WTC11 (cell line): ENCODE results near the gene RAX2. TPM values are rescaled to one million over a fixed set of nuclear protein-coding genes. Genes with fewer than 3 reads are reported as not detected.
A peak's percentile ranks its signal among the peaks of the same experiment; 100 is the strongest.

Experiments
- ATAC-seq: fragments of 200-7000 bp; cut with Tn5 transposase; 2 replicates; pipeline ENCODE4 v1.10.0; 2021; ENCODE audit warnings: mild to moderate bottlenecking, moderate library complexity
- CTCF ChIA-PET: fragments of 300-600 bp; sonication (Branson Sonifier 250); formaldehyde crosslinking; loops from one replicate; lab custom pipeline; 2021; ENCODE audit warnings: antibody characterized with exemption; lab: Charles Lee
- POLR2A ChIA-PET: fragments of 350-600 bp; sonication (Branson Sonifier 250); formaldehyde crosslinking; loops from one replicate; lab custom pipeline; 2021; ENCODE audit warnings: antibody characterized with exemption; lab: Charles Lee
- DNase-seq: peaks from one replicate; pipeline ENCODE4 v3.0.0; 2021; ENCODE audit warnings: low spot score
- H3K27ac Mint-ChIP-seq: 2 replicates; pipeline ENCODE4 v1.8.0; 2021; ENCODE audit warnings: mixed read lengths
- H3K27me3 Mint-ChIP-seq: 2 replicates; pipeline ENCODE4 v1.8.0; 2021; ENCODE audit warnings: low read depth, mild to moderate bottlenecking, moderate library complexity, mixed read lengths
- H3K36me3 Mint-ChIP-seq: 2 replicates; pipeline ENCODE4 v1.8.0; 2021; ENCODE audit warnings: mixed read lengths
- H3K4me1 Mint-ChIP-seq: 2 replicates; pipeline ENCODE4 v1.8.0; 2022; ENCODE audit warnings: mixed read lengths
- H3K4me3 Mint-ChIP-seq: 2 replicates; pipeline ENCODE4 v1.8.0; 2021; ENCODE audit warnings: mild to moderate bottlenecking, moderate library complexity, mixed read lengths
- H3K9me3 Mint-ChIP-seq: 2 replicates; pipeline ENCODE4 v1.8.0; 2021; ENCODE audit warnings: mixed read lengths
- AFF4 ChIP-seq: sonication (generic); formaldehyde crosslinking; IDR thresholded peaks from 2 replicates; pipeline ENCODE4 v1.8.1; 2023; ENCODE audit warnings: mild to moderate bottlenecking, missing genetic modification reagents, borderline replicate concordance
- AR ChIP-seq: fragments of 250-450 bp; sonication (Bioruptor Pico); IDR thresholded peaks from 2 replicates; pipeline ENCODE4 v1.9.0; 2021; ENCODE audit warnings: mild to moderate bottlenecking
- ARID4B ChIP-seq: sonication (generic); formaldehyde crosslinking; IDR thresholded peaks from 2 replicates; pipeline ENCODE4 v1.8.0; 2023; ENCODE audit warnings: missing genetic modification reagents, mild to moderate bottlenecking, borderline replicate concordance
- CDX4 ChIP-seq: fragments of 250-450 bp; sonication (Bioruptor Pico); IDR thresholded peaks from 2 replicates; pipeline ENCODE4 v1.9.0; 2021; ENCODE audit warnings: moderate library complexity, mild to moderate bottlenecking, inconsistent platforms, borderline replicate concordance
- GTF2I ChIP-seq: fragments of 250-450 bp; sonication (Bioruptor Pico); conservative IDR thresholded peaks from 2 replicates; pipeline ENCODE4 v1.4.0; 2021; ENCODE audit warnings: mild to moderate bottlenecking
- NR3C1 ChIP-seq: sonication (generic); formaldehyde crosslinking; conservative IDR thresholded peaks from 2 replicates; pipeline ENCODE4 v1.8.1; 2023; ENCODE audit warnings: low read depth, mild to moderate bottlenecking, missing genetic modification reagents
- TEAD1 ChIP-seq: sonication (generic); formaldehyde crosslinking; IDR thresholded peaks from 2 replicates; pipeline ENCODE4 v1.8.0; 2022; ENCODE audit warnings: mild to moderate bottlenecking, missing genetic modification reagents
- TEAD4 ChIP-seq: sonication (generic); formaldehyde crosslinking; IDR thresholded peaks from 2 replicates; pipeline ENCODE4 v1.8.0; 2022; ENCODE audit warnings: mild to moderate bottlenecking, missing genetic modification reagents
- USF1 ChIP-seq: sonication (generic); formaldehyde crosslinking; IDR thresholded peaks from 2 replicates; pipeline ENCODE4 v1.8.0; 2022; ENCODE audit warnings: mild to moderate bottlenecking, missing genetic modification reagents
- ZBTB21 ChIP-seq: sonication (generic); formaldehyde crosslinking; IDR thresholded peaks from 2 replicates; pipeline ENCODE4 v1.8.1; 2023; ENCODE audit warnings: mild to moderate bottlenecking, missing genetic modification reagents, borderline replicate concordance
- ZBTB43 ChIP-seq: sonication (generic); formaldehyde crosslinking; IDR thresholded peaks from 2 replicates; pipeline ENCODE4 v1.8.1; 2023; ENCODE audit warnings: mild to moderate bottlenecking, missing genetic modification reagents
- ZNF121 ChIP-seq: sonication (generic); formaldehyde crosslinking; IDR thresholded peaks from 2 replicates; pipeline ENCODE4 v1.8.0; 2023; ENCODE audit warnings: missing genetic modification reagents
- ZNF281 ChIP-seq: sonication (generic); formaldehyde crosslinking; IDR thresholded peaks from 2 replicates; pipeline ENCODE4 v1.8.0; 2023; ENCODE audit warnings: mild to moderate bottlenecking, missing genetic modification reagents
- total RNA-seq: library from RNA; stranded (reverse); gene quantifications from 3 replicates; pipeline ENCODE4 v1.2.3, GENCODE V29; 2021

Gene RAX2
- total RNA-seq, 1 experiment from 2014 or later = 0.09 TPM

GRCh38 chr19:3782330-3782729, 10.3 kb upstream of the RAX2 start:
- CTCF ChIA-PET = interaction anchor here (0.6 to 2.3 kb wide), 3 partner anchors 20 to 89 kb away, joined by 3 to 17 read pairs (median 3); partner anchors contain the start of genes APBA3 and MRPL54

GRCh38 chr19:3781603-3782002, 9.6 kb upstream of the RAX2 start:
- no peak for DNase-seq
- CTCF ChIA-PET = interaction anchor here (1.0 kb wide), 1 partner anchor 11 kb away, joined by 3 read pairs; no protein-coding TSS in a partner anchor

More at GRCh38 chr19:3782330-3782729, 10.3 kb upstream of the RAX2 start:
- H3K36me3 Mint-ChIP-seq = peaks cover 21% of the 10 kb centered on the region
- no peak overlapping the region for H3K27ac Mint-ChIP-seq
- peaks cover 7% of the 10 kb centered on the region for H3K4me1 Mint-ChIP-seq
- peaks cover 17% of the 10 kb centered on the region for H3K27me3 Mint-ChIP-seq
- H3K4me3 Mint-ChIP-seq = no peak overlapping the region
- TF ChIP-seq GTF2I (CRISPR knock-in tag) (peak; percentile 75; the same call in 1 of the 2 replicates), TEAD4 (CRISPR knock-in tag) (no peak)
- no peak for DNase-seq
- ATAC-seq = no peak
- H3K9me3 Mint-ChIP-seq = peaks cover 18% of the 10 kb centered on the region
- POLR2A ChIA-PET = no interaction called here

More at GRCh38 chr19:3781603-3782002, 9.6 kb upstream of the RAX2 start:
- POLR2A ChIA-PET = no interaction called here
- TF ChIP-seq ZBTB21 = no peak
- TF ChIP-seq ZNF281 = no peak
- TF ChIP-seq AFF4 = no peak
- TF ChIP-seq ARID4B (CRISPR knock-in tag) = no peak
- TF ChIP-seq TEAD1 (CRISPR knock-in tag) = no peak
- TF ChIP-seq ZNF121 = no peak
- TF ChIP-seq AR (CRISPR knock-in tag) = no peak
- TF ChIP-seq CDX4 (CRISPR knock-in tag) = no peak
- TF ChIP-seq NR3C1 = no peak
- no peak for TF ChIP-seq USF1 (CRISPR knock-in tag)
- no peak for TF ChIP-seq ZBTB43 (CRISPR knock-in tag)
- Mint-ChIP-seq H3K36me3 (peaks cover 21% of the 10 kb centered on the region), H3K9me3 (peaks cover 18% of the 10 kb centered on the region), H3K4me3 (no peak overlapping the region), H3K4me1 (peaks cover 7% of the 10 kb centered on the region), H3K27me3 (peaks cover 12% of the 10 kb centered on the region), H3K27ac (no peak overlapping the region)
- ATAC-seq = no peak
